Gastrocnemius medialis (tissue), 4 donors: ENCODE results near the gene RAD51AP2.
"Not testable (repeated sequence)": the region's sequence is repeated elsewhere in the genome, so short reads cannot be mapped to it uniquely, and the experiment has no call there.

Experiments
- POLR2A ChIP-seq, 2 donors: fragments of 450-650 bp; IDR thresholded peaks; one replicate each; pipeline ENCODE4 v1.6.1; 2017; ENCODE audit warnings: antibody characterized with exemption in 2 of 2, mild to moderate bottlenecking in 2 of 2, moderate library complexity in 2 of 2
- TF ChIP-seq, protein P1 (sequence below), 5 experiments: fragments of 450-650 bp in 3 of 5; fragments of 200-600 bp in 2 of 5; sonication (generic) in 2 of 5; IDR thresholded peaks in 4 of 5; conservative IDR thresholded peaks in 1 of 5; 1 replicate in 4 of 5; 2 replicates in 1 of 5; pipeline ENCODE4 v1.5.1; 2016 to 2019; ENCODE audit warnings: antibody characterized with exemption in 5 of 5, mild to moderate bottlenecking in 3 of 5, moderate library complexity in 3 of 5

DNA sequence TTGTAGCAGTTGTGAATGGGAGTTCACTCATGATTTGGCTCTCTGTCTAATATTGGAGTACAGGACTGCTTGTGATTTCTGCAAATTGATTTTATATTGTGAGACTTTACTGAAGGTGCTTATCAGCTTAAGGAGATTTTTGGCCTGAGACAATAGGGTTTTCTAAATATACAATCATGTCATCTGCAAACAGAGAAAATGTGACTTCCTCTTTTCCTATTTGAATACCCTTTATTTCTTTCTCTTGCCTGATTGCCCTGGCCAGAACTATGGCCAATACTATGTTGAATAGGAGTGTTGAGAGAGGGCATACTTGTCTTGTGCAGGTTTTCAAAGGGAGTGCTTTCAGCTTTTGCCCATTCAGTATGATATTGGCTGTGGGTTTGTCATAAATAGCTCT is 28.1 kb downstream of the RAD51AP2 start:
- TF ChIP-seq POLR2A (IDR thresholded peaks at IDR 0.05): not testable (repeated sequence)
- TF ChIP-seq, protein P1, sequence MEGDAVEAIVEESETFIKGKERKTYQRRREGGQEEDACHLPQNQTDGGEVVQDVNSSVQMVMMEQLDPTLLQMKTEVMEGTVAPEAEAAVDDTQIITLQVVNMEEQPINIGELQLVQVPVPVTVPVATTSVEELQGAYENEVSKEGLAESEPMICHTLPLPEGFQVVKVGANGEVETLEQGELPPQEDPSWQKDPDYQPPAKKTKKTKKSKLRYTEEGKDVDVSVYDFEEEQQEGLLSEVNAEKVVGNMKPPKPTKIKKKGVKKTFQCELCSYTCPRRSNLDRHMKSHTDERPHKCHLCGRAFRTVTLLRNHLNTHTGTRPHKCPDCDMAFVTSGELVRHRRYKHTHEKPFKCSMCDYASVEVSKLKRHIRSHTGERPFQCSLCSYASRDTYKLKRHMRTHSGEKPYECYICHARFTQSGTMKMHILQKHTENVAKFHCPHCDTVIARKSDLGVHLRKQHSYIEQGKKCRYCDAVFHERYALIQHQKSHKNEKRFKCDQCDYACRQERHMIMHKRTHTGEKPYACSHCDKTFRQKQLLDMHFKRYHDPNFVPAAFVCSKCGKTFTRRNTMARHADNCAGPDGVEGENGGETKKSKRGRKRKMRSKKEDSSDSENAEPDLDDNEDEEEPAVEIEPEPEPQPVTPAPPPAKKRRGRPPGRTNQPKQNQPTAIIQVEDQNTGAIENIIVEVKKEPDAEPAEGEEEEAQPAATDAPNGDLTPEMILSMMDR (IDR thresholded peaks at IDR 0.05 in 4 of 5, conservative IDR thresholded peaks at IDR 0.05 in 1 of 5): not testable (repeated sequence)
